Muscle of leg (tissue), 11 donors: Measurements from ENCODE around the gene JUN. TPM values are rescaled to one million over a fixed set of nuclear protein-coding genes. Genes with fewer than 3 reads are reported as not detected.

ENCODE experiments used
- DNase-seq: peaks from one replicate; pipeline ENCODE4 v3.0.0; 2013
- H3K27ac ChIP-seq: one replicate; pipeline ENCODE4 v1.5.1; 2013; ENCODE audit warnings: mild to moderate bottlenecking, low read length, control low read depth
- H3K27me3 ChIP-seq: one replicate; pipeline ENCODE4 v1.6.1; 2013; ENCODE audit warnings: low read length; ENCODE audit not compliant: control insufficient read depth, insufficient read depth
- H3K36me3 ChIP-seq: one replicate; pipeline ENCODE4 v1.6.1; 2013; ENCODE audit warnings: low read length; ENCODE audit not compliant: control insufficient read depth, insufficient read depth
- H3K4me1 ChIP-seq: one replicate; pipeline ENCODE4 v1.6.1; 2013; ENCODE audit warnings: low read length; ENCODE audit not compliant: control insufficient read depth, insufficient read depth
- H3K4me3 ChIP-seq: one replicate; pipeline ENCODE4 v1.5.1; 2013; ENCODE audit warnings: low read length, control low read depth
- H3K9me3 ChIP-seq: replicated peaks from 2 replicates; pipeline ENCODE4 v1.6.1; 2013; ENCODE audit warnings: low read depth, low read length; ENCODE audit not compliant: control insufficient read depth
- WGBS: methylation state at CpG from one replicate; pipeline ENCODE4 v1.1.5; 2013; ENCODE audit warnings: missing lambda C conversion rate; ENCODE audit not compliant: insufficient coverage; 5-methylcytosine and 5-hydroxymethylcytosine counted together
- polyA plus RNA-seq, 8 donors: library from polyadenylated mRNA; unstranded; fragments of 120-200 nt; gene quantifications; one replicate each; pipeline versions ENCODE4 v1.2.1 to v1.2.3, GENCODE V29; 2013; ENCODE audit warnings: inconsistent platforms in 1 of 8, low replicate concordance in 1 of 8; ENCODE audit not compliant: insufficient read length in 8 of 8, insufficient read depth in 1 of 8
- total RNA-seq: library from RNA; stranded (reverse); fragments of 120-200 nt; gene quantifications from one replicate; pipeline ENCODE4 v1.2.4, GENCODE V29; 2013

Gene JUN
- total and polyA plus RNA-seq, 9 donors: 73.2 to 282 (median 185) TPM

DNA sequence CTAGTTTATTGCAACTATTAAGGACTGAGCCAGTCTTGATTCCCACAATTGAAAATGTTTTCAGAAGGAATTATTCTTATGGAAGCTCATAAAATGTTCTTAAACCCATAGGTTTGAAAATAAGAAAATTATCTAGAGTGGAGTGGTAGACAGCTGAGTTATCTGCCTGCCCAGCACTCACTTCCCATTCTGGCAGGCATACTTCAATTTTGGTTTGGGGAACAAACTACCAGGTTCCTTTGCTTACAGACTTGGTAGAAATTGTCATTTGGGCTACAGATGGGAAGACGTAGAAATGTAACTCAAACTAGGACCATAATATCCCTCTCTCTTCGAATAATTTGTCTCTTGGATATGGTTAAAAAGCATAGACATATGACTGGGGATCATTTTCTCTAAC lies 18.4 kb downstream of the JUN start:
- no peaks in the 10 kb centered on the region for H3K4me1 ChIP-seq
- H3K4me3 ChIP-seq: no peak overlapping the region
- no CpG with 5 or more reads among the region's 2 CpGs for WGBS
- H3K9me3 ChIP-seq: no peaks in the 10 kb centered on the region
- DNase-seq: no peak
- no peaks in the 10 kb centered on the region for H3K27me3 ChIP-seq
- H3K36me3 ChIP-seq: no peaks in the 10 kb centered on the region
- no peak overlapping the region for H3K27ac ChIP-seq

DNA sequence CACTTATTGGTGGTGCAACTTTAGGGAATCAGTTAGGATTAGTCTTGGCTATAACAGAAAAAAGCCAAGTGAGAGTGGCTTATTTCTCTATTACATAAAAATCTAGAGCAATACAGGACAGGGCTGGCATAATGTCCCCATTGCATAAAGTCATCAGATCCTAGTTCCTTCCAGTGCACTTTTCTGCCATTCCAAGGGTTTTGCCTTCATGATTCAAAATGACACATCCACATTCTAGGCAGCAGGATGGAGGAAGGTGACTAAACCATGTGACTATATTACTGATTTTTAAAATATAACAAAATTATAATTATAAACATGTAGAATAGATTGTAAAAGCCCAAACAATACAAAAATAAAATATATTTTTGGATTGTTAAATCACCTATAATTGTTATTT lies 18.8 kb downstream of the JUN start:
- H3K27ac ChIP-seq: no peak overlapping the region
- H3K36me3 ChIP-seq: no peaks in the 10 kb centered on the region
- no peak for DNase-seq
- no peaks in the 10 kb centered on the region for H3K4me1 ChIP-seq
- H3K9me3 ChIP-seq: no peaks in the 10 kb centered on the region
- no peak overlapping the region for H3K4me3 ChIP-seq
- no peaks in the 10 kb centered on the region for H3K27me3 ChIP-seq

DNA sequence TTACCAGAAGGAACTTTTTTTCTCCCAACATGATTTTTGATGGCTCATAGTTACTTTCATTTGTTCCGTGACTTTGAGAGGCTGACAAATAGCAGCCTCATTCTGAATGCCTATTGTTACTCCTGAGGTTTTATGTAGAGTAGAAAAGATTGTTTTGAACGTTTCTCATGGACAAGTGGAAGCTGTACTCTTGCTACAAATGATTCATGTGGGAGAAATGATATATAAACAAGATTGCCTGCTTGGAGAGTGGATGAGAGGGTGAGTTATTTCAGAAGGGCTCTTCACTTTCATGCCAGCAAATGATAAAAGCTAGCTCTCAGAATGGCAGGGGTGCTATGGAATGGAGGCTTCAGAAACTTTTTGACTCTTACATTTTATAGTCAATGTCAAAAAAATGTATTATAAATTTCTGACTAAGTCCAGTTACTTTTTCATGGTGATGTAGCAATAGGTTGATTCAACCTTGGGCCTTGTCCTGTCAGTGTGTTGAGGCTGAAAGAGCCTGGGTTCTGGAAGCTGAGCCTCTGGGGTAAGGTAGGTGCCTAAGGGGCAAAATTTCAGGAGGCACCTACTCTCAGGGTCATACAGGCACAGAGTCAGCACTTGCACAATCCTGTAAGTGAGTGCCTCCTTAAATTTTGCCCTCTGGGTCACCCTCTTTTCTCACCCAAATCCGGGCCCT lies 19.4 kb downstream of the JUN start:
- Histone ChIP-seq H3K4me1 (no peaks in the 10 kb centered on the region), H3K4me3 (no peak overlapping the region), H3K27ac (no peak overlapping the region), H3K27me3 (no peaks in the 10 kb centered on the region), H3K9me3 (no peaks in the 10 kb centered on the region), H3K36me3 (no peaks in the 10 kb centered on the region)
- WGBS: 17% methylated on average over 1 of the region's 3 CpGs
- no peak for DNase-seq

DNA sequence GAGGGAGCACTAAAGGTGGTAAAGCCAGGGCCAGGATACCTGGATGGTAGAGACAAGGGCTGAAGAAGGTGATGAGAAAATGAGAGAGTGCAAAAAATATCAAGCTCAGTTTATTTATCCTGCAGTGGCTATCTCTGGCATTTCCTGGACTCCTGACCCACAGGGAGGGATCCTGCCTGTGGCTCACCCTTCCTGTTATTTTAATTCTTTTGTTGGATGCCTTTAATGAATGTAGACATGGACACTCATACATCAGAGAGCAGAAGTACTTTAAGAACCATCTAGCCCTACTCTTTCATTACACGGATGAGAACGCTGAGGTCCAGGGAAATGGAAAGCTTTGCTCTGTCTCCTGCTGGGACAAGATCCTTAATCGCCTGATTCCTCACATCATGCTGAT lies 20.6 kb downstream of the JUN start:
- WGBS: 81% methylated on average over 3 of the region's 3 CpGs

DNA sequence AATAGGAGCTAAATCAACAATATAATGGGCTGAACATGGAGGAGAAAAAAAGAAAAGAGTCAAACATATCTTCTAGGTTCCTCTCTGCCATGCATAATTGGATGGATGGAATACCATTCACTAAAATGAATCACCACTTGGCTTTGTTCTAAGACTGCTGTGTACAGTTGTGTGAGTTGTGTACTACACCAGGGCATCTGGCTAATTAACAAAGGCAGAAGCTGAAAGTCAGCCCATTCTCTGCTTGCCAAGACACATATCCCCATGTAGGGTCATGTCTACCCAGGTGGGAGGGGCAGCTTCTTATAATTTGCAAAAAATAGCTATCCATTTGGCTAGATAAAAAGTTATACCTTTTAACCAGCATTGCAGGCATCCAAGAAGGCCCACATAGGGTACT lies 21.0 kb downstream of the JUN start:
- no peak overlapping the region for H3K27ac ChIP-seq
- H3K9me3 ChIP-seq: no peaks in the 10 kb centered on the region
- H3K4me3 ChIP-seq: no peak overlapping the region
- DNase-seq: no peak
- no peaks in the 10 kb centered on the region for H3K27me3 ChIP-seq
- H3K36me3 ChIP-seq: no peaks in the 10 kb centered on the region
- H3K4me1 ChIP-seq: no peaks in the 10 kb centered on the region

More for the DNA sequence above, 20.6 kb downstream of the JUN start:
- H3K9me3 ChIP-seq: no peaks in the 10 kb centered on the region
- H3K27ac ChIP-seq: no peak overlapping the region
- no peaks in the 10 kb centered on the region for H3K36me3 ChIP-seq
- H3K4me3 ChIP-seq: no peak overlapping the region
- no peaks in the 10 kb centered on the region for H3K4me1 ChIP-seq
- no peak for DNase-seq
- H3K27me3 ChIP-seq: no peaks in the 10 kb centered on the region

DNA sequence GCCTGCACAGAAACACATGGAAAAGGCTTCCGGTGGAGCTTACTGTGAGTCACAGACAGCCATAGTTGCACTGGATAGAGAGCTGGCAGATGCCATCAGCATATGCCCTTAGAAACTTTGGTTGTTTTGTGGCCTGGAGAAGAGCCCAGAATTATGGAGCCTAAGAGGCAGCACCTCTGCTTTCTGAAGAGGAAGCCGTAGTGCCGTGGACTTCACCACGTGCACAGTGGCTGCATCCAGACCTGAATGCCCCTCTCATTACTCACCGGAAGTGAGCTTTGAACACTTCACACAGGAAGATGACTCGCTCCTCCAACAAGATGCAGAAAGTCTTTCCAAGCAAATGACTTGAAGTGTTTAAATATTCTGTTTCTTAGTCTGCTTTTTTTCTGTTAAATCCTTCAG lies 28.4 kb downstream of the JUN start:
- WGBS: 34% methylated on average over 4 of the region's 6 CpGs
- Histone ChIP-seq H3K36me3 (no peaks in the 10 kb centered on the region), H3K4me1 (peaks cover 4% of the 10 kb centered on the region), H3K27me3 (no peaks in the 10 kb centered on the region), H3K4me3 (no peak overlapping the region), H3K27ac (no peak overlapping the region), H3K9me3 (no peaks in the 10 kb centered on the region)
- DNase-seq: peak; percentile 60

DNA sequence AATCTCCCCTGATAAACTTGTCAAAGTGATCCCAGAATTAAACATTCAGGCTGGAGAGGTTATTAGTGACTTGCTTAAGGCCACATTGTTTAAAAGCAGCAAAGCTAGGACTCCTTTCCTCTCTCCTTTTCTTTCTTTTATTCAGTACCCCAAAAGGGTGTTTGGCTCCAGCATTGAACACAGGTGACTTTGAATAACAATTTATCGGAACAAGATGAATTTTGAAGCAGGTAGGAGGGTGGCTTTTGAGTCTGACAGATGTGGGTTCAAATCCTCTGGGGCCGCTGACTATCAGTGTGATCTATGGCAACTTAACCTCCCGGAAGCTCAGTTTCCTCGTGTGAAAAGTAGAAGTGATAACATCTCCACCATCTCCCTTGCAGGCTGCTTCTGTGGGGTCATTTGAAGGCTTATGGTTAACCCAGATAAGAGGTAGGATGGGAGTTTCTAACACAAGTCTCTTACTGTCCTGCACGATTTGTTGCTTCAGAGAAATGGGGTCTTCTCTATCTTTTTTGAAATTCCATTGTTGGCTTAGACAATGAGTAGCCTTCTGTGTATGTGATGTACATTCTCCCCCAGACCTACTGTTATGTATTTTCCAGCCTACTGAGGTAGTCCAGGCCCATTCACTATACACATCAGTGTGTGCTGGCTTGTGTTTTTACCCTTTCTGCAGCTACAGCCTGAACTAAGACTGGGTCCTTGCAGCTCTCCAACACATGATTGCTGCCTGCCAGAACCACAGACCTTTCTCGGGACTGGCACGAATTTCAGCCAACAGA lies 29.0 kb downstream of the JUN start:
- Histone ChIP-seq H3K36me3 (no peaks in the 10 kb centered on the region), H3K4me3 (no peak overlapping the region), H3K9me3 (no peaks in the 10 kb centered on the region), H3K27ac (no peak overlapping the region), H3K4me1 (peaks cover 4% of the 10 kb centered on the region), H3K27me3 (no peaks in the 10 kb centered on the region)
- DNase-seq: no peak
- WGBS: 52% methylated on average over 2 of the region's 7 CpGs

DNA sequence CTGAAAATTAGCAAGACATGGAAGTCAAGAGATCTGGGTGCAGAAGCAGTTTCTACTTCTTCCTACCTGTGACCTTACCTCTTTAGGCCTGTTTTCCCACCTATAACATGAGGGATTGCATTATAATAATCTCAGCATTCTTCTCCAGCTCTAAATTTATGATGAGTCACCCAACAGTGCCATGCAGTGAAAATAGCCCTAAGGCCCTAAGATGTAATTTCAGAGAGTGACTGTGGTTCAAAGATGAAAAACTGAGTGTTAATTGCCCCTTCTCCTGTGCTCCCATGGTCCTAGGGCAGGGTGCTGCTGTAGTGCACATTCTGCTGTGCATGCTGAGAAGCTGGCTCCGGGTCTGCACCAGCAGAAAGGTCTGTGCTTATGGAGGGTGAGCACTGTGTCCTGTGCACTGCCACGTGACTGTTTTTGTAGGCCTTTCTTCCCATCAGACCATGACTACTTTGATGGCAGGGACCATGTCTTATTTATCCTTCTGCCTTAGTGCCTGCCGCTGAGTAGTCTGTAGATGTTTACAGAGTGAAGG lies 29.7 kb downstream of the JUN start:
- Histone ChIP-seq H3K4me3 (no peak overlapping the region), H3K27ac (no peak overlapping the region), H3K9me3 (no peaks in the 10 kb centered on the region), H3K27me3 (no peaks in the 10 kb centered on the region), H3K36me3 (no peaks in the 10 kb centered on the region), H3K4me1 (peaks cover 4% of the 10 kb centered on the region)
- WGBS: 60% methylated on average over 2 of the region's 3 CpGs
- DNase-seq: no peak

DNA sequence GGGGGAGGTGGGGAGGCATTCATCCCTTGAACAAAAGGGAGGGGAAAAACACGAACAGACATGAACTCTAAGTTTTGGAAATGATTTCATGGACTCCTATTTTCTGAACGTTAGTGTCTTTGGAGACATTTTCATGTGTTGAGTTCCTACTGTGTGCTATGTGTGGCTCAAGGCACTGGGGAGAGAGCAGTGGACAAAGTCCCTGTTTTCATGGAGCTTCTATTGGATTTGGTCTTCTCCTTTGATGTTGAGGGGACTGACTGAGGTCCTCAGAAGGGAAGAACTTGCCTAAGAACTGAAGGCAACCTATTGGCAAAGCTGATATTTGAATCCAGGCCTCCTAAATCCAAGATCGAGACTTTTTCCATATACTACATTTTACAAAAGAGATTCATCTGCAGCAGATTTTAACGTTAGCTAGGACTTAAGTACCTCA lies 30.4 kb downstream of the JUN start:
- H3K4me3 ChIP-seq: no peak overlapping the region
- 45% methylated on average over 2 of the region's 4 CpGs for WGBS
- no peaks in the 10 kb centered on the region for H3K36me3 ChIP-seq
- H3K9me3 ChIP-seq: no peaks in the 10 kb centered on the region
- no peaks in the 10 kb centered on the region for H3K27me3 ChIP-seq
- no peak overlapping the region for H3K27ac ChIP-seq
- DNase-seq: no peak
- H3K4me1 ChIP-seq: peaks cover 4% of the 10 kb centered on the region

DNA sequence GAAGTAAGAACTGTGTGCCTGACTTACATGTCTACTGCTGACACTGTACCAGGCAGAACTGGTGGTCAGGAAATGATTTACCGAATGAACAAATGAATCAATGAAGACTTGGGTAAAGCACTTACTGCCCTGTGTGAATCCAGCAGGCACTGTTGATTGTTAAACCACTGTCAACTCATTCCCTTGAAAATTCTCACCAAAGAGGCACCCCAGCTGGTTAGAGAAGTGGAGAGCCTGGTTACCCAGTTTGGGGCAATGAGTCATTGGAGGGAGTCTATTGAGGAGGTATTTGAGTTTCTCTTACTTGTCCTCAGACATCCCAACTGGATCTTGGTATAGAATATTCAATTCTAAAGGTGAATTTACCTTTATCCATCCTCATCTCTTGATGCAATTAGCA lies 34.2 kb downstream of the JUN start:
- Histone ChIP-seq H3K27me3 (no peaks in the 10 kb centered on the region), H3K36me3 (no peaks in the 10 kb centered on the region), H3K4me3 (no peak overlapping the region), H3K27ac (no peak overlapping the region), H3K9me3 (no peaks in the 10 kb centered on the region), H3K4me1 (no peaks in the 10 kb centered on the region)
- no peak for DNase-seq
- WGBS: no CpG with 5 or more reads among the region's 1 CpG
